ENCODE results near the gene TPCN1.

DNA sequence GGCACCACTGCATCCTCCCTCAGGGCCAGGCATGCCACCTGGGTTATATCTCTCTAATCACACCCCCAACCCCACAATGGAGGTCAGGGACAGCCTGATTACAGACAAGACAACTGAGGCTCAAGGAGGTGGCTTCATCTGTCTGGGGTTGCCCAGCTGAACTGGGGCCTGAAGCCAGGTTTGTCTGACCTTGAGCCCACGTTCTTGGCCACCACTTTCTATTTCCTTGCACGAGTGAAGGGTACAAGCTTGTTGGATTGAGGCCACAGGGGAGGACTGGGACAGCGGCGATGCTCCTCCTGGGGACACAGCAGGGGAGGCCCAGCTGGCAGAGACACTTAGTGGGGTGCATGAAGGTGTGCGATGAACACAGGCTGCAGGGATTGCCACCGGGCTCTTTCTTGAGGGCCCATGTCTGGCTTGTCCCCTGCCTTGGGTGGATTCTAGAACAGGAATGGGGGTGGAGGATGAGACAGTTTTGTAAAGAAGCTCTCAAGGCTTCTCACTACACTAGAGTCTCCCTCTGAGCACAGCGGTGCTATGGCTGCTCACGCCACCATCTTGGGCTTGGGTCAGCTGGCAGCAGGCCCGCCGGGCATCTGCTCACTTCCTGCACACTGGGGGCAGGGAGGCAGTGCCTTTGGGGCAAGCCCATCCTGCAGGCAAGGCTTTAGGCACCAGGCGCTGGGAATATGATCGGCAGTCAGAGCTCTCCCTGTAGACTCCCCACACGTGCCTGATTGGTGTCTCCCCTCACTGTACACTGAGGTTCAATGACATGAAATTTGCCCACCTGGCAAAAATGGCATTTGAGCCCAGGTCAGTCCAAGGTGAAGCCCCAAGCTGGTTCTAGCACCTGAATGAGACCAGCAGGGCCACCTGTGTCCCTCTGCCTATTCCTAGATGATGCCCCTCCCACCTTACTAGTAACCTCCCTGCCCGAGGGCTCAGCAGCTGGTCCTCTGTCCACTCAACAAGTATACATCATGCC is 19.8 kb upstream of the TPCN1 start:
- TF ChIP-seq, protein P1, sequence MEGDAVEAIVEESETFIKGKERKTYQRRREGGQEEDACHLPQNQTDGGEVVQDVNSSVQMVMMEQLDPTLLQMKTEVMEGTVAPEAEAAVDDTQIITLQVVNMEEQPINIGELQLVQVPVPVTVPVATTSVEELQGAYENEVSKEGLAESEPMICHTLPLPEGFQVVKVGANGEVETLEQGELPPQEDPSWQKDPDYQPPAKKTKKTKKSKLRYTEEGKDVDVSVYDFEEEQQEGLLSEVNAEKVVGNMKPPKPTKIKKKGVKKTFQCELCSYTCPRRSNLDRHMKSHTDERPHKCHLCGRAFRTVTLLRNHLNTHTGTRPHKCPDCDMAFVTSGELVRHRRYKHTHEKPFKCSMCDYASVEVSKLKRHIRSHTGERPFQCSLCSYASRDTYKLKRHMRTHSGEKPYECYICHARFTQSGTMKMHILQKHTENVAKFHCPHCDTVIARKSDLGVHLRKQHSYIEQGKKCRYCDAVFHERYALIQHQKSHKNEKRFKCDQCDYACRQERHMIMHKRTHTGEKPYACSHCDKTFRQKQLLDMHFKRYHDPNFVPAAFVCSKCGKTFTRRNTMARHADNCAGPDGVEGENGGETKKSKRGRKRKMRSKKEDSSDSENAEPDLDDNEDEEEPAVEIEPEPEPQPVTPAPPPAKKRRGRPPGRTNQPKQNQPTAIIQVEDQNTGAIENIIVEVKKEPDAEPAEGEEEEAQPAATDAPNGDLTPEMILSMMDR (IDR thresholded peaks at IDR 0.05), result no peak
- no peak for TF ChIP-seq EP300 (IDR thresholded peaks at IDR 0.05; ENCODE audit: low read depth)

All from transverse colon (tissue), 3 donors.